ENCODE measurements around the gene HS2ST1.

HS2ST1 gene

GRCh38 chr1:87117761-87118368, 203.4 kb downstream of the HS2ST1 start:
- FAIRE-seq = no peak

GRCh38 chr1:87119541-87120140, 205.2 kb downstream of the HS2ST1 start:
- FAIRE-seq = no peak

- FAIRE-seq = no peak
Observed at GRCh38 chr1:87120779-87121178, 206.3 kb downstream of the HS2ST1 start.

- FAIRE-seq = no peak
Observed at GRCh38 chr1:87121711-87122163, 207.3 kb downstream of the HS2ST1 start.

GRCh38 chr1:87122243-87122642, 207.8 kb downstream of the HS2ST1 start:
- no peak for FAIRE-seq

GRCh38 chr1:87123610-87124009, 209.2 kb downstream of the HS2ST1 start:
- no peak for FAIRE-seq

GRCh38 chr1:87126886-87127505, 212.6 kb downstream of the HS2ST1 start:
- FAIRE-seq = no peak

GRCh38 chr1:87127581-87127980, 213.1 kb downstream of the HS2ST1 start:
- no peak for FAIRE-seq

GRCh38 chr1:87129038-87129437, 214.6 kb downstream of the HS2ST1 start:
- no peak for FAIRE-seq

- FAIRE-seq = no peak
Observed at GRCh38 chr1:87129606-87130005, 215.2 kb downstream of the HS2ST1 start.

- FAIRE-seq = no peak
Observed at GRCh38 chr1:87130438-87130837, 216.0 kb downstream of the HS2ST1 start.

- FAIRE-seq = no peak
Observed at GRCh38 chr1:87131809-87132283, 217.4 kb downstream of the HS2ST1 start.

- no peak for FAIRE-seq
Observed at GRCh38 chr1:87132284-87132870, 217.9 kb downstream of the HS2ST1 start.

- no peak for FAIRE-seq
Observed at GRCh38 chr1:87134061-87134460, 219.6 kb downstream of the HS2ST1 start.

- FAIRE-seq = no peak
Observed at GRCh38 chr1:87134625-87135328, 220.3 kb downstream of the HS2ST1 start.

GRCh38 chr1:87135329-87135712, 220.9 kb downstream of the HS2ST1 start:
- no peak for FAIRE-seq

- FAIRE-seq = no peak
Observed at GRCh38 chr1:87136607-87137341, 222.3 kb downstream of the HS2ST1 start.

GRCh38 chr1:87137342-87137739, 222.9 kb downstream of the HS2ST1 start:
- FAIRE-seq = no peak

GRCh38 chr1:87140831-87141540, 226.6 kb downstream of the HS2ST1 start:
- no peak for FAIRE-seq

GRCh38 chr1:87141556-87141955, 227.1 kb downstream of the HS2ST1 start:
- no peak for FAIRE-seq

GRCh38 chr1:87143413-87144135, 229.1 kb downstream of the HS2ST1 start:
- FAIRE-seq = no peak
